ENCODE measurements around the gene GTF2B.
"Not testable (repeated sequence)": the region's sequence is repeated elsewhere in the genome, so short reads cannot be mapped to it uniquely, and the experiment has no call there.

The GTF2B gene

GRCh38 chr1:88883156-88883555, 8.2 kb downstream of the GTF2B start:
- DNase-seq = no peak

- DNase-seq = not testable (repeated sequence)
These were observed 10.7 kb downstream of the GTF2B start for GRCh38 chr1:88880717-88881116.

GRCh38 chr1:88878731-88879130, 12.6 kb downstream of the GTF2B start:
- DNase-seq = no peak

- no peak for DNase-seq
These were observed 13.5 kb downstream of the GTF2B start for GRCh38 chr1:88877911-88878310.

- no peak for DNase-seq
These were observed 14.0 kb downstream of the GTF2B start for GRCh38 chr1:88877382-88877825.

- DNase-seq = no peak
These were observed 14.6 kb downstream of the GTF2B start for GRCh38 chr1:88876573-88877365.

- no peak for DNase-seq
These were observed 15.8 kb downstream of the GTF2B start for GRCh38 chr1:88875595-88875994.

- no peak for DNase-seq
These were observed 17.5 kb downstream of the GTF2B start for GRCh38 chr1:88873737-88874349.

- DNase-seq = not testable (repeated sequence)
These were observed 21.7 kb downstream of the GTF2B start for GRCh38 chr1:88869644-88870043.

GRCh38 chr1:88867743-88868521, 23.4 kb downstream of the GTF2B start:
- no peak for DNase-seq

- DNase-seq = no peak
These were observed 39.9 kb downstream of the GTF2B start for GRCh38 chr1:88851303-88852063.

- no peak for DNase-seq
These were observed 43.7 kb downstream of the GTF2B start for GRCh38 chr1:88847643-88848042.

GRCh38 chr1:88825721-88826120, 65.6 kb downstream of the GTF2B start:
- no peak for DNase-seq

GRCh38 chr1:88819642-88820041, 71.7 kb downstream of the GTF2B start:
- DNase-seq = not testable (repeated sequence)

- DNase-seq = no peak
These were observed 77.9 kb downstream of the GTF2B start for GRCh38 chr1:88813471-88813870.

GRCh38 chr1:88812366-88812765, 79.0 kb downstream of the GTF2B start:
- DNase-seq = no peak

- DNase-seq = no peak
These were observed 87.9 kb downstream of the GTF2B start for GRCh38 chr1:88803444-88803843.

- no peak for DNase-seq
These were observed 88.4 kb downstream of the GTF2B start for GRCh38 chr1:88802950-88803349.

All from activated naive CD4-positive, alpha-beta T cell treated with anti-CD3 and anti-CD28 coated beads, Interleukin-2, amount 50 U/mL, for 16 hours (primary cell).